HS-27A (cell line): ENCODE results near the gene TRIM41.
"Not testable (repeated sequence)": the region's sequence is repeated elsewhere in the genome, so short reads cannot be mapped to it uniquely, and the experiment has no call there.

Source experiments
- DNase-seq: peaks from one replicate; pipeline ENCODE4 v3.0.0-alpha.2; 2012; ENCODE audit warnings: low read depth, missing footprints

Gene TRIM41

DNA sequence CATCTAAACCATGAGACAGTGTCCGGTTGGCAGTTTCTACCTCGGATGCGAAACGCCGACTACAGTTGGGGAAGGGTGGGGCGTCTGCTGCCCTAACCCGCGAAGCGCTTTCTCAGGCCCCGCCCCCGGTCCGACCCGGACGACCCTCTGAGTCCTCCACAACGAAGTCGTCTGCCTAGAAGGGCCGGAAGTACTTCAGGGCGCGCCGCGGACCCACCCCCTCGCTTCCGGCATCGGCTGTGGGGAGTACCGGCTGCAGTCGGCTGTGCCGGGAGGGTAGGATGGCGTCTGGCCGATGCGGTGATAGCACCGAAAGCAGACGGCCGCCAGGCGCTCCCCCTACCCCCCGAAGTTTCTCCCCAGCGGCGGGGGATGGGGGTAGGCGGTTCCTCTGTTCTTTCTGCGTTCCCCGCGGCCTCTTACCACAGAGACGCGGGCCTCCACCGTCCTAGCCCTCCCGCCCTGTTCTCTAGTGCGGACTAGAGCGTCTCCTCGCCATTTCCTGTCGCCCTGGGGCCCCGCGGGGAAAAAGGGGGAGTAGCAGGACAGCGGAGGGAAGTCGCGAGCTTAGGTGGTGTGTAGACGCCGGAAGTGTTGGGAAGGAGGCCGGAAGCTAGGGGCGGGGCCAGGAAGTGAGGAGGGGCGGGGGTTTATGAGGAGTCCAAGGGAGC is at the start of gene TRIM41:
Gene TRIM41 (plus strand): TSS at position 224 of the 671 bp plus-strand sequence. CDS start 719 bp downstream, outside the sequence.
- no peak for DNase-seq

DNA sequence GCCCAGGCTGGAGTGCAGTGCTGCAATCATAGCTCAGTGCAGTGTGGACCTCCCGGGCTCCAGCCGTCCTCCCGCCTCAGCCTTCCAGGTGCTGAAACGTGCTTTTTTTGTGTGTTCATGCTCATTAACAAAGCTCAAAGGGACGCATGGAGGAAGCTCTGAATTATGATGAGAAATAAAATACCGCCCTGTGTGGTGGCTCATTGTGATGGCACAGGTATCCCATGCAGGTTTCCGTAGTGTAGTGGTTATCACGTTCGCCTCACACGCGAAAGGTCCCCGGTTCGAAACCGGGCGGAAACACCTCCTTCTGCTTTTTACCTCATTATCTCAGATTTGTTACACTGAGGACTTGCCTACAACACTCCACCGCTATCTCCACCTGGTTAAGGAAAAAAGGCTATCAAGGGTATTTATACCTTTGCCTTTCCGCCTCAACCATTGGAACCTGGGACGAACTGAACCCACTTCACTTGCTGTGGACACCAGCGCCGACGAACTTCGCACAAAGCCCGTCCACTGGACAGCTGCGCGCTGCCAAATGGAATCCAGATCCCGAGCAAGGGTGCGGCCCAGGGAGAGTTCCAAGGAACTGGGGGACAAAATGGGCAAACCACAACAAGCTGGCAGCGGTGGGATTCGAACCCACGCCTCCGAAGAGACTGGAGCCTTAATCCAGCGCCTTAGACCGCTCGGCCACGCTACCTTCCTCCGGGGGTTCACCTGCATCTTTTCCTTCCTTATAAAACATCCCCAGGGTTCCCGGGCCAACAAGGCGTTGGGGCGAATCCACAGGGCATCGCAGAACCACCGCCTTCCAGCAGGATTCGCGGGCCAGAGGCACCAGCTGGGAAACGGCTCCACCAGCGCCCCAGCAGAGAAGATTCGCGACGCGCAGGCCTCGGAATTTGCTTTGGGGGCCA is 49.4 kb upstream of the TRIM41 start:
- no peak for DNase-seq

DNA sequence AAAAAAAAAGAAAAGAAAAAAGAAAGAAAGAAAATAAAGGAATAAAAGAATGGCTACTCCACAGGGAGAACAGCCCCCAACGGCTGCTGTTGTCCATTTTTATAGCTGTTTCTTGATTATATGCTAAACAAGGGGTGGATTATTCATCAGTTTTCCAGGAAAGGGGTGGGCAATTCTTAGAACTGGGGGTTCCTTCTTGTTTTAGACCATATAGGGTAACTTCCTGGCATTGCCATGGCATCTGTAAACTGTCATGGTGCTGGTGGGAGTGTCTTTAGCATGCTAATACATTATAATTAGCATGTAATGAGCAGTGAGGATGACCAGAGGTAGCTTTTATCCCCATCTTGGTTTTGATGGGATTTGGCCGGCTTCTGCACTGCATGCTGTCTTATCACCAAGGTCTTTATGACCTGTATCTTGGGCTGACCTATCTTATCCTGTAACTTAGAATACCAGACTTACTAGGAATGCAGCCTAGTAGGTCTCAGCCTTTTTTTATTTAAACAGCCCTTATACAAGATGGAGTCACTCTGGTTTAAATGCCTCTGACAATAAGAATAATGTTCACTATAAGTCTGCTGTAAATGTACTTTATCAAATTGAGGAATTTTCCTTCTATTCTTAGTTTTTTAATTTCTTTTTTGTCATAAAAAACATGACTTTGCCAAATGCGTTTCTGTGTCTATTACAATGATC is 46.7 kb upstream of the TRIM41 start:
- DNase-seq = no peak

DNA sequence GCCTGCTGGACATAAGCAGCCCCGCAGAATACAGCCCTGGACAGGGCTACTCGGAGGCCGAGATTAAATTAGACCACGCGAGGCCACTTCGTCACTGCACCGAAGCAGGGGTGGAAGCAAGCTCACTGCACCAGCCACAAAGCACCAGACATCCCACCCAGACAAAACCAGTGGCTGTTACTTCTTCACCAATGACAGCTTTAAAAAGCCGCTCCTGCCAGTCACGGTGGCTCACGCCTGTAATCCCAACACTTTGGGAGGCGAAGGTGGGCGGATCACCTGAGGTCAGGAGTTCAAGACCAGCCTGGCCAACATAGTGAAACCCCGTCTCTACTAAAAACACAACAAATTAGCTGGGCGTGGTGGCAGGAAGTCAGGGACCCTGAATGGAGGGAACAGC is 45.5 kb upstream of the TRIM41 start:
- not testable (repeated sequence) for DNase-seq

DNA sequence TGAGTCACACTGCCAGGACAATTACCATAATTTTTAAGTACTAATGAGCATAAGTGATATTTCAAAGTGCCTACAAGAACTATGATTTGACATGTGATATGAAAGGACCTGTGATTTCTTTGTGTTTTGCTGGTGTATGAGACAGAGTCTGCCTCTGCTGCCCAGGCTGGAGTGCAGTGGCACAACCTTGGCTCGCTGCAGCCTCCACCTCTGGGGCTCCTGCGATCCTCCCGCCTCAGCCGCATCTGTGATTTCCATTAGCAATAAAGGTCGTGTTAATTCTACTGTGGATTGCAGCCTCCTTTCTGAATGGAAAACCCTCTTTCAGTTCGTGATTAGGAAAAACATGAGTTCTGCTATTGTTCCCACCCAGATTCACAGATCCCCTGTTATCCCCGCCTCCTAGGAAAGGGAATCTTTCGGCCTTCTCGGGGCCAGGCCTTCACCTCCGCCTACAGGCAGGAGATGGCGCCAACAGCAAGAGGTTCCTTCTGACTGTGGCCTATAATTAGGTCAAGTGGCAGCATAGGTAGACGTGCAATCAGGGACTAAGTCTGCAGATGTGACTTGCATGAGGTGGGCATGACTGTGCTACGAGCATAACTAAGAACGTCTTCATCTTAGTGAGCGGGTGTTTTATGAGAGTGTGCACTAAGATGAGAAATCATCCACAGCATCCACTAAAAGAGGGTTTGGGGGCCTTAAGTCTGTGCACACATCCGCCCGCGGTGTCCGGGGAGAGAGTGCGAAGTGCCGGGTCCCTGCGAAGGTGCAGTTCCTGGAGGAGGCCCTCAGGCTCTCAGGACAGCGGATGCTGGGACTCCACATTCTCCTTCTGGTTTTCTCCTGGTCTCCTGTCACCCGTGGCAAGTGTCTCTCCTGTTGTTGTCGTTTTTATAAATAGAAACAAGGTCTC is 41.2 kb upstream of the TRIM41 start:
- DNase-seq = no peak

DNA sequence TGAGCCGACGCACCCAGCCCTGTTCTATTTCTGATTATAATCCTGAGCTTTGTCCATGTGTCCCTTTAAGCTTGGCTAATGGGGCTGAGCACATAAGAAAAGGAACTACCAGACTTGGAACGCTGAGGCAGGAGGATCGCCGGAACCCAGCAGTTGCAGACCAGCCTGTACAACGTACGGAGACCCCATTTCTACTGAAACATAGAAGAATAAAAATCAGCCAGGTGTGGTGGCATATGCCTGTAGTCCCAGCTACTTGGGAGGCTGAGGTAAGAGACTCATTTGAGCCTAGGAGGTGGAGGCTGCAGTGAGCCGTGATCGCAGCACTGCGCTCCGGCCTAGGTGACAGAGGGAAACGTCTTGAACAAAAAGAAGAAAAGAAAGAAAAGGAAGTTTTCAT is 40.4 kb upstream of the TRIM41 start:
- no peak for DNase-seq

DNA sequence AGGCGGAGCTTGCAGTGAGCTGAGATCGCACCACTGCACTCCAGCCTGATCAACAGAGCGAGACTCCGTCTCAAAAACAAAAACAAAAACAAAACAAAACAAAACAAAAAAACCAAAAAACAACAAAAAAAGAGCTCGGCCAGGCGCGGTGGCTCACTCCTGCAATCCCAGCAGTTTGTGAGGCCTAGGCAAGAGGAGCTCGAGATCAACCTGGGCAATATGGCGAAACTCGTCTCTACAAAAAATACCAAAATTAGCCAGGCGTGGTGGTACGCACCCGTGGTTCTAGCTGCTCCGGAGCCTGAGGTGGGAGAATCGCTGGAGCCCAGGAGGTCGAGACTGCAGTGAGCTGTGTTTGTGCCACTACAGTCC is 38.2 kb upstream of the TRIM41 start:
- DNase-seq = no peak

DNA sequence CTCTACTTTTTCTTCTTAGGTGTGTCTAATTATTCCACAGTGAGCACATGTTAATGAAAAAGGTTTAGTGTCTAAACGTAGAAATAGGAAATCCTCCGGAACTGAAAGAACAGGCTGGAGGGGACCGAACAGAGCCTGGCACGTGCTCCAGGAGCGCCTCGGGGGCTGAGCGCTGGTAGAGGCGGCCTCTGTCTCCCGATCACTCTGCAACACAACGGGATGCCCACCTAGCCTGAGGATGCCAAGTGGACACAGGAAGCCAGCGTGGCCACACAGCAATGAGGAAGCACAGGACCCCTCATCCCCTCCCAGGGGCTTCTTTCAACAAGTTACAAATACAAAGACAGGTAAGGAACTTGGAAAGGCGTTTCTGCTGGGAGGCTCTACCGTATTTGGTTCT is 37.5 kb upstream of the TRIM41 start:
- DNase-seq = no peak

DNA sequence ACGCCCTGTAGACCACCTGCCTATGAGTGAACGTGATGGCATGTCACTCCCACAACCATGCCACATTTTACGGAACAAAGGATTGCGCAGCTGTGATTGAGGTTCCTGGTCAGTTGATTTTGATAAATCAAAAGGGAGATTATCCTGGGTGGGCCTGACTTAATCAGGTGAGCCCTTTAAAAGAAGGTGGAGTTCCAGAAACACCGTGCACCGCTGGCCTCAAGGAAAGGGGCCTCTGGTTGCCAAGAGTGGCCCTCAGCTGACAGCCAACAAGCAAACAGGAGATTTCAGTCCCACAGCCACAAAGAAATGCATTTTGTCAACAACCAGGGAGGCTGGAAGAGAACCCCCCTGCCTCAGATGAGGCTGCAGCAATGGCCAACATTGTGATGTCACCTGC is 37.1 kb upstream of the TRIM41 start:
- DNase-seq = no peak

DNA sequence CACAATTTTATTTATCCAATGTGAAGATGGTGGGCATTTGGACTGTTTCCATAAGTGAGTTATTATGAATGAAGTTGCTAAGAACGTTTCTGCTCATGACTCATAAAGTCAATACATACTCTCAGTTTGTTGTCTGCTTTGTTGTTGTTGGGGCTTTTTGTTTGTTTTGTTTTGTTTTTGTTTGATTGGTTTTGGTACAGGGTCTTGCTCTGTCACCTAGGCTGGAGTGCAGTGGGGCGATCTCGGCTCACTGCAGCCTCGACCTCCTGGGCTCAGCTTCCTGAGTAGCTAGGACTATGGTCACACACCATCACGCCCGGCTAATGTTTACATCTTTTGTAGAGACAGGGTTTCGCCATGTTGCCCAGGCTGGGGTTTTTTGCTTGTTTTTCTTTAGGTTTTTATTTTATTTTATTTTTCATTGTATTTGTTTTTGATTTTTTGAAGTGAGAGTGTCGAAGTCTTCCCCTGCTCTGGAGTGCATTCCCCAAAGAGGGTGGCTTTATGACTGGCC is 36.0 kb upstream of the TRIM41 start:
- DNase-seq = no peak

DNA sequence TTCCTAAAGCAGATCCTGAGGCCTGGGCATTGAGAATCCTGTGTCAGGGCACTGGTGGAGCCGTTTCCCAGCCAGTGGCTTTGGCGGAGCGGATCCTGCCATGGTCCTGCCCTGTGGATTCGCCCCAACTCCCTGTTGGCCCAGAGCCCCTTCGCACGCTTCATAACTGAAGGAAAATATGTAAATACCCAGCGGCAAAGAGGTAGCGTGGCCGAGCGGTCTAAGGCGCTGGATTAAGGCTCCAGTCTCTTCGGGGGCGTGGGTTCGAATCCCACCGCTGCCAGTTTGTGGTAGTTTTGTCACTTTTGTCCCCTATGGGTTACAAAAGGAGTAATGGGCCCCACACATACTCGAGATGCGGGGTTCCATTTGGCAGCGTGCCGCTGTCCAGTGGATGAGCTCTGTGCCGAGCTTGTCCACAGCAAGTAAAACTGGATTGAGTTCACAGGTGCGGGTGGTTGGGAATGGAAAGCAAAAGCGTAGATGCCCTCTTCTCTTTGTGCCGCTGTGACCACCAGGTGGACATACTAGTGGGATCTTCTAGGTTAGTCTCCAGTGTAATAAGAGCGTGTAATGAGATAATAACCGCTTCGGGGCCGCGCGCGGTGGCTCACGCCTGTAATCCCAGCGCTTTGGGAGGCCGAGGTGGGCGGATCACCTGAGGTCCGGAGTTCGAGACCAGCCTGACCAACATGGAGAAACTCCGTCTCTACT is 35.4 kb upstream of the TRIM41 start:
- DNase-seq = peak; percentile 48

DNA sequence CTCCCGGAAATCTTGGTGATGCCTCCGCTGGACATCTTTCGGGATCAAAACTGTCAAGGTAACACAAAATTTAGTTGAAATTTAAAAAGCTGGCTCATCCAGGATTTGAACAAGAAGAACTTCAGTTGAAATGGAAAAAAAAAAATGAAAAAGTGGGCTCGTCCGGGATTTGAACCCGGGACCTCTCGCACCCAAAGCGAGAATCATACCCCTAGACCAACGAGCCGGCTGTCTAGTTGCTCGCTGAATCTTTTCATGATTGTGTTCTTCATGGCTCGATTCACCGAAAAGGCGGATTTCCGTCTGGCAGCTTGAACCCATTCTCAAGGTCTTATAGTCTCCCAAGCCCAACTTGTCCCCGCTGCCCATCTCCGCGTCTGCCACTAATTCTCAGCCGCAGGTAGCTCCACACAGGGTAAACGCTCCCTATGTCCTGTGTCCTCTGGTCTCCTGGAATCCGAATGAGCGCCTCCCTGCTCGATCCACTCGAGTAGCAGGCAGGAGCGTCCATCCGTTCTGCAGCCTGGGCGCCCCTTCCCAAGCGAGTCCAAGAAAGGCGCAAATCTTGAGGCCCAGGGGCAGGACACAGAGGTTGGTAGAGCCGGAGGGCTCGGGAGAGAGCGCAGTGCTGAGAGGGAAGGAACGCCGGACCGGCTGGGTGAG is 34.2 kb upstream of the TRIM41 start:
- peak; percentile 51 for DNase-seq

DNA sequence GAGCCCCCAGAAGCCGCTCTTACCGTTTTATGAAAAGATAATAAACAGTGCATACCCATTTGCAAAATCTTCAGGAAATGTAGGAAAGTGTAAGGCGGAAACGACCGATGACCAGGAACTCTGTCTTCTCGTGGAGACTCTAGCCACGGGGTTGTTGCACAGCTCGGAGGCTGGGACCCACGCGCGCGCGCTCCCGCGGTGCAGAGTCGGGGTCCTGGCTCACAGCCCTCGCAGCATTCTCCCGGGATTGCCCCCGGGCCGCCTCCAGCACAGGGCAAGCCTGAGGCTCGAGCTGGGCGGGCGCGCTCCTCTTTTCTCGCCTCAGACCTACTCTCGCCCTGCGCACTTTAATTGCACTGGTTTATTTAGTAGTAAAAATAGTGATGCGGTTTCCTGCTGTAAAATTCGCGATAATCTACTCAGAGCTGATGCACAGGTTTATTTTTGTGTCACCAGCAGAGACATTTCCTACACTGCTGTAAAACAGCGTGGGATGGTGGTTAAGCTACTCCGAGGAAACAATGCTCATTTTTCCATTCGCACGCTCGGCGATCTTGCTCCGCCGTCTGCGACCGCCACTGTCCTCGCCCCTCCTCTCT is 33.6 kb upstream of the TRIM41 start:
- DNase-seq = no peak

DNA sequence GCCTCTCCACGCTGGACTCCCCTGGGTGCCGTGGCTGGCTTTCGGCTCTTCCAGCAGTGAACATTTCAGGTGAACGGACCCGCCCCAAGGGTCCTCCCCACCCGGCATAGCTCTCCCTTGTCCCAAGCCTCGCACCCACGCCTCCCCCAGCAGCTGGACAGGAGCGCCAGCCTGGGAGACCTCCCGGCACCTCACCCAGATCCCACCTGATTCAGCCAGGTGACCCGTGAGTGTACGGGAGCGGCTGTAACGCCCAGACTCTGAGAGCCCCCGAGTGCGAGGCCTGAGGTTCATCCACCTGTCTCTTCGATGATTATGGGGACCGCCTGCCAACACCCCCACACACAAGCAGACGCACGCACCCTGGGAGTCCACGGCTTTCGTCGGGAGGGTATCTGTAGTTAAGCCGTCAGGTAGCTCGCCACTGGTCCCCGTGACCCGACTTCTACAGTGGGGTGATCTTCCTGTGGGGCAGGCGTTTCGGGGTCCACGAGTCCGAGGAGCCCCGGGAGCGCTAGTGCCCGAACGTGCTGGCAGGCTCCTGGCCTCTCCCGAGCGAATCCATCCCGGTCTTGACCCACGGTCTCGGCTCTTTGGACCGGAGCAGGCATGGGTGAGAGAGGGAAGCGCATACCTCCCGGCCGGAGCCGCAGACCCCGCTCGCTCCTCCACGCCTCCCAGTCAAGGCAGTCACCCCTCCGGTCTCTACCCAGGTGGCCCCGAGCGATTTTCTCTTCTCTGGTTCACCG is 32.9 kb upstream of the TRIM41 start:
- DNase-seq = no peak

DNA sequence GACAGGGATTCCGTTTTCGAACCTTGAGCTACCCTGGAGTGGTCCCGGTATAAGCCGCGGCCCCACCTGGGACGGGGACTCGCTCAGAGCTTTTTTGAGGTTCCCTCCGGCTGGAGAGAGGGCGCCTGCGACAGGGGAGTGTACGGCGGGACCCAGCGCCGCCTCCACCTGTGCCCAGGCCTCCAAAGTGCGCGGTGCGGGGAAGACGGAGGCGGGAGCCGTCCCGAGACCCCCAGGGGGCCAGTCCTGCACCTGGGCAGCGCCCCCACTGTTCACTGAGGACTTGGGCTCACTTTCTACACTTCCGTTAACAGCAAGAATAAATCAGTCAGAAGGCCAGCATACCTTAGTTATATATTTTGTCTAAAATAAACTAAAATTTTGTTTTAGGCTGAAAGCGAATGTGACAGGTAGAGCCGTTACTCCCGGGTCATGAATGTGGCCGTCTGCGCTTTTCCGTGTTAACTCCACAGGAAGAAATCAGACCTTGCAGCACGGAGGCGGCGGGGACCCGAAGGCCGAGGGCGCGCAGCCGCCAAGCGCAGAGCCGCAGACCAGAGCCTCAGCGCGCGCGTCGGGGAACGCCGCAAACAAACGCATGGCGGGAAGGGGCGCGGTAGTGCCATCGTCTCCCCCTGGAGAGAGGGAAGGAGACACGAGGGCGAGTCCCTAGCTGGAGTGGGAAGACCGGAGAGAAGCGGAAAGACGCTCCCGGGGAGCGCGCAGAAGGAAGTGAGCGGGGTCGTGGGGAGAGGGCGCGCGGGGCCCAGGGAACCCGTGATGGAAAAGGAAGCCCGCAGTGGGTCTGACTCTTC is 32.2 kb upstream of the TRIM41 start:
- DNase-seq = no peak

DNA sequence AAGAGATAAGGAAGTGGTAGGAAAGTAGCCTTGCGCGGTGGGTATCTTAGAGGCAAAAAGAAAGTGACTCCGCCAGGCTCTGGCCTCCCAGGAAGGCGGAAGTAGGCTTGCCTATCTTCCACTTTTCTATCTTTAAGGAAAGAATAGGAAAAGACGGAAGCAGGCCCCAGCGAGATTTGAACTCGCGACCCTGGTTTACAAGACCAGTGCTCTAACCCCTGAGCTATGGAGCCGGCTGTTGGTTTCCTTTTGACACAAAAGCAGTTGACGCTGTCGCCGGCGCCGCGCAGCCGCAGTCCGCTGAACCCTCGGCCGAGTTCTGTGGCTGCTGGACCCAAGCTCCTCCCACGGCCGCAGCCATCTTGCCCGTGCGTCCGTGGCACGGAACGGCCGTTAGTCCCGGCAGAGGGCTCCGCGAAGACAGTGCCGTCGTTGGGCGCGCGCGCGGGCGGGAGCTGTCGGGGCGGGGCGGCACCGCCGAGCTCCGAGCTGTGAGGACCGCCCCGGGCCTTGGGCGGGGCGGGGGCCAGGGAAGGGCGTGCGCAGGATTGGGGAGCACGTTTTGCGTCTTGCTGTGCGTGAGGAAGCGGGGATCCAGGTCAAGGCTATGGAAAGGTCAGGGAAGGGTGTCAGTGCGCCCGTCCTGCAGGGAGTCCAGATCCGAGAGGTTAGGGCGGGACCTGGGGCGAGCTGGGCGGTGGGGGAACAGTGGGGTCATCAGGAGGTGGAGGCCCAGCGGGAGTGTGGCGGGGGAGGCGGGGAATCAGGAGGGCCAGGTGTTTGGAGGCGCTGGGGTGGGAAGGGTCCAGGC is 31.4 kb upstream of the TRIM41 start:
- peak; percentile 72 for DNase-seq

DNA sequence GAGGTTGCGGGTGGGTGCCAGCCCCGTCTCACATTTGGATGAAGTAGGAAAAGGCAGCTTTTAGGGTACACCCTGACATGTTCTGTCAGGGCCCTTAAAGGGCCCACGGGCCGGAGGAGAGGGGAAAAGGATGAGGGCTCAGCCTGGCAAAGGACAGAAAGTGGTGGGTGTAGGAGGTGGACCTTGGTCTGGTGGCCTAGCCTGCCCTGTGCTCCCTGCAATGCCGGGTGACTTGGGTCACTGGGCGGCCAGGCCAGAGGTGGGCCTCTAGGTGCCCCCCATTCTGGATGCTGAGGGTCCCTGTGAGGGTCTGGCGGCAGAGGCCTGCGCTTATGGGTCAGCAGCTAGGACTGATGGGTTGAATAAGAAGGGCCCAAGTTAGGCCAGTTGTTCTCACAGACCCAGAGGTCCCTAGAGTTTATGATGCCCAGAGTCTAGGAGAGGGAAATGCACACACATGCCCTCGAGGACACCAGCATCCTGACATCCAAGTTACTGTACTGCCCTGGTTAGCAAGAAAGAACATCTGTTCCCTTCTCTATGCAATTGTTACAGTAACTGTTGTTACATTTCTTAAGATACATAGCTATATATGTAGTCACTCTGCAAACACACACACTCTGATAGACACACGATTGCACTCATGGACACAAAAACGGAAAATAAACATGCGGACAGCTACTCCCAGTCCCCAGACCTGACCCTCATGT is 30.6 kb upstream of the TRIM41 start:
- no peak for DNase-seq
